A549 (cell line): ENCODE measurements around the gene TUBGCP5.
"Not testable (repeated sequence)": the region's sequence is repeated elsewhere in the genome, so short reads cannot be mapped to it uniquely, and the experiment has no call there.

Experiments
- CHD4 ChIP-seq: fragments of 200-600 bp; sonication (generic); IDR thresholded peaks from 2 replicates; pipeline ENCODE4 v1.6.1; 2016; ENCODE audit warnings: antibody characterized with exemption, mild to moderate bottlenecking, borderline replicate concordance
- CTCF ChIP-seq: fragments of >200 bp; sonication (Bioruptor Twin); formaldehyde crosslinking; IDR thresholded peaks from 3 replicates; pipeline ENCODE4 v1.5.1; 2016
- EP300 ChIP-seq, 2 experiments: fragments of >200 bp; sonication (Bioruptor Twin); formaldehyde crosslinking; IDR thresholded peaks; 2 replicates in 1 of 2; 3 replicates in 1 of 2; pipeline ENCODE4 v1.6.1; 2016 to 2017
- POLR2A ChIP-seq: IDR thresholded peaks from 2 replicates; pipeline ENCODE4 v1.6.1; 2012; ENCODE audit warnings: mild to moderate bottlenecking, low read length
- POLR2AphosphoS2 ChIP-seq: conservative IDR thresholded peaks from 2 replicates; pipeline ENCODE4 v1.6.1; 2012; ENCODE audit warnings: low read length, improper control_type of control experiment, inconsistent platforms
- SMC3 ChIP-seq: fragments of >200 bp; sonication (Bioruptor Twin); formaldehyde crosslinking; IDR thresholded peaks from 3 replicates; pipeline ENCODE4 v1.6.1; 2018; ENCODE audit warnings: inconsistent platforms
- TF ChIP-seq, protein P1 (sequence below): IDR thresholded peaks from 2 replicates; pipeline ENCODE4 v1.6.1; 2012

- TF ChIP-seq POLR2AphosphoS2; POLR2A; SMC3; CTCF; CHD4; EP300 (IDR thresholded peaks at IDR 0.05): not testable (repeated sequence)
- TF ChIP-seq, protein P1, sequence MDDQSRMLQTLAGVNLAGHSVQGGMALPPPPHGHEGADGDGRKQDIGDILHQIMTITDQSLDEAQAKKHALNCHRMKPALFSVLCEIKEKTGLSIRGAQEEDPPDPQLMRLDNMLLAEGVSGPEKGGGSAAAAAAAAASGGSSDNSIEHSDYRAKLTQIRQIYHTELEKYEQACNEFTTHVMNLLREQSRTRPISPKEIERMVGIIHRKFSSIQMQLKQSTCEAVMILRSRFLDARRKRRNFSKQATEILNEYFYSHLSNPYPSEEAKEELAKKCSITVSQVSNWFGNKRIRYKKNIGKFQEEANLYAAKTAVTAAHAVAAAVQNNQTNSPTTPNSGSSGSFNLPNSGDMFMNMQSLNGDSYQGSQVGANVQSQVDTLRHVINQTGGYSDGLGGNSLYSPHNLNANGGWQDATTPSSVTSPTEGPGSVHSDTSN = not testable (repeated sequence)
Observed at GRCh38 chr15:23043987-23044386, 4.6 kb upstream of the TUBGCP5 start.
